HG02981 (cell line): ENCODE results near the gene BCAR3.
"Not testable (repeated sequence)": the region's sequence is repeated elsewhere in the genome, so short reads cannot be mapped to it uniquely, and the experiment has no call there.

Experiments used
- ATAC-seq: cut with Tn5 transposase; IDR thresholded peaks from one replicate; pipeline ENCODE4 v1.9.1; 2021; ENCODE audit warnings: mild to moderate bottlenecking, moderate library complexity; ENCODE audit not compliant: unreplicated experiment

Gene BCAR3

DNA sequence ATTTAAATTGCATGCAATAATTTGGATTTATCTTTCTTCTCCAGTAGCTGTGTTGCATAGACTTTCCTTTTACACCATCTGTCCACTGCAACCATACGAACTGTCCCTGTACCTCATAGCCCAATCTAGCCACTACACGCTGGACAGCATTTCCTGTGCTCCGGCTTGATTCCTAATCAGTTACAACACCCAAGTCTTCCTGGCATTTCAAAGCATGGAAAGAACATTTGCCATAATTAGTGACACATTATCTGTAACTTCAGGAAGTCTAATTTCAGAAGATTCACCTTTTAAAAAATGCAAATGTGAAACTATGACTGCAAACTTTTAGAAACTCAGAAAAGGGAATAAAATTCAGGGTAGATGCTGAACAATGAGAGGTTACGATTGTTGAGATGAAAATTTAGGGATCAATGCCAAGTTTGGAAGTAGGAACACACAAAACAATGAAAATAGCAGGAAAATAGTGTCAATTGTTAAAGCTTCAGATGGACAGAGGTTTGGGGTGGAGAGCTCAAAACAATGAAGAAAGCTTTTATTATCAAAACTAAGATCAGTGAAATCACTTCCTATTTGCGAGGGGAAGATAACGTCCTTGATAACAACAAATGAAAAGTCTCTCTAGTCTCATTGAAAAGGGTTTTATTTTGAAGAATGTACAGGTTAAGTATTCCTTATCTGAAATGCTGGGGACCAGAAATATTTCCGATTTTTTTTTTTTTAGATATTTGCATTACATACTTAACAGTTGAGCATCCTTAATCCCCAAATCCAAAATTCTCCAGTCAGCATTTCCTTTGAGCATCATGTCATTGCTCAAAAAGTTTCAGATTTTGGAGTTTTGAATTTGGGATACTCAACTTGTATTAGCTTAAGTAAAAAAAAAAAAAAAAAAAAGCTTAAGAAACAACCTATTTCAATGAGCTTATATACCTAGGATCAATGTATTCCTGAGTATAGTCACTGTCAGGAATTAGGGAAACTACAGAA is 126.5 kb downstream of the BCAR3 start:
- ATAC-seq = no peak

DNA sequence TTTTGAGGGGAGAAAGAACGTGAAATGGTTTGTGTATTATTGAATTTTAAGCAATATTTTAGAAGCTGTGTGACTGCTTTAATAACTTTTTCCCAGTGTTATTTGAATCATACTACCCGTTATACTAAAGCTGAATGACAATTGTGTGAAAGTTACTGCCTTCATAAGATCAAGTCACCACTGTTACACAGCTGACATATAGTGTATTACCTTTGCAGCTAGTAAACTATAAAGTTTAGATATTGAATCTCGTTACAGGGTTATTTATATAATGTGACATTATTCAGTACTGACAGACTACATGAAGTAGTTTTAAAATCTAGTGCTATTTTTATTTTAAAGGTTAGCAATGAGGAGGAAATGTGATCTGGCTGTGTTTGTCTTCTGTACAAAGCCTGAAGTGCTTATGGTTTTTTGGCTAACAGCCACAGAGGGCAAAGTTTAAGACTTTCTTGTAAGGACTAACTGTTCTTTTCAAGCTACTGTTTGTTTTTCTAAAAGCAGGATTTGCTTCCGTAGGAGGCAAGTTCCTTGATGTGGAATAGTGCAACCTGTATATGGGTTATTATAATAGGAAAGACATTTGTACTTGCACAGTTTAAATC is 127.6 kb downstream of the BCAR3 start:
- not testable (repeated sequence) for ATAC-seq

DNA sequence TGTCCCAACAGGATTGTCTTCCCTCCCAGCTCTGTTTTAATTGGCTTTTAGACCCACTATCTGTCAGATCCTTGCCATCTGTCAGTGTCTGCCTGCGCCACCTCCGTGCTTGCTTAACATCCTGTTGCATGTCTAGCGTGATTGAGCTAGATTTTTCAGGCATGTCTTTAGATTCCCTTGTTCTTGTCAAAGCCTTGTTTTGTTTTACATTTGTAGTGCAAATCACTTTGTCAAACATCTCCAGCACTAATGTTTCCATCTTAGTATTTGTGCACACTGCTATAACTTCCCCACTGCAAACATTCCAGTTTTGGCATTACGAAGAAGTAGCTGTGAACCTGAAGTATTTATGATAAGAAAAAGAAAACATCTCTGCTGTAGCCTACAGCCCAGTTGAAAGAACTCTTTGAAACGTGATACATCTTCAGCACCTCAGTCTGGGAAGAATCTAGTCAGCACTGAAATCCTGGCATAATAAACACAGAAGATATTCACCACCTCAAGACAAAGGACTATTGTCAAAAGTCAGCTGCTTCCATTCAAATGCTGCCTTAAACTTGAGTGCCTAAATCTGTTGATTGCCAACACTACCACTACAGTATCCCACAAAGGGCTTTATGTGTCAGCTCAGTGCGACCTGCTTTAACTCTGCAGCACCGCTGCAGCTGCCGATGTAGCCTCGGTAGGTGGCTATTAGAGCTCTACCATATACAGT is 128.7 kb downstream of the BCAR3 start:
- no peak for ATAC-seq

DNA sequence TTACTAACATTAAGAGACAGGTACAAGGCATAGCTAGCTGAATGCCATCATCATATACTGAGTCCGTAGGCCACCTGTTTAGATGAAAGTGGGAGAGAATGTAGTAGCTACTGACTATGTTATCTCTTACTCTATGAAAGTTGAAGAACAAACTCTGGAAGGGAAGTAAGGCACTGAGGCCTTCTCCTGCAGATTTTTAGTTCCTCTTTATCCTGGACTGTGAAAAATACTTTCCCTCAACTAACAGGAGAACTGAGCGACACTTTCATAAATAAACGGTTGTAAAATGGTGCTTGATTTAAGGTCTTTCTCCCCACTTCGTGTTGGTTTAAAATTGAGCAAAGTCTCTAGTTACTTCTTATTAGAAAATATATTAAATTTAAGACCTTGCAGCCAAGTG is 131.8 kb downstream of the BCAR3 start:
- no peak for ATAC-seq

DNA sequence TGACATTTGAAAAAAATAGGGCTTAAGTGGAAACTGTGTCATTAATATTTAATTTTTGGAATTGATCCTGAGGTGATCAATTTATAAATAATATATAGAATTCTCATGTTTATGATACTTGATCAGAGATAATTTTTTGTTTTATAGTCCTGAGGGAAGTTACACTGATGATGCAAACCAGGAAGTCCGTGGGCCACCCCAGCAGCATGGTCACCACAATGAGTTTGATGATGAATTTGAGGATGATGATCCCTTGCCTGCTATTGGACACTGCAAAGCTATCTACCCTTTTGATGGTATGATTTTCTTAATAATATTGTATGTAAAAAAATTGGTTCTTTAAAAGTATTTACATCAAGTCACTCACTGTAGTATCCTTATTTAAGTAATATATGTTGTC is 132.5 kb downstream of the BCAR3 start:
- ATAC-seq = no peak

DNA sequence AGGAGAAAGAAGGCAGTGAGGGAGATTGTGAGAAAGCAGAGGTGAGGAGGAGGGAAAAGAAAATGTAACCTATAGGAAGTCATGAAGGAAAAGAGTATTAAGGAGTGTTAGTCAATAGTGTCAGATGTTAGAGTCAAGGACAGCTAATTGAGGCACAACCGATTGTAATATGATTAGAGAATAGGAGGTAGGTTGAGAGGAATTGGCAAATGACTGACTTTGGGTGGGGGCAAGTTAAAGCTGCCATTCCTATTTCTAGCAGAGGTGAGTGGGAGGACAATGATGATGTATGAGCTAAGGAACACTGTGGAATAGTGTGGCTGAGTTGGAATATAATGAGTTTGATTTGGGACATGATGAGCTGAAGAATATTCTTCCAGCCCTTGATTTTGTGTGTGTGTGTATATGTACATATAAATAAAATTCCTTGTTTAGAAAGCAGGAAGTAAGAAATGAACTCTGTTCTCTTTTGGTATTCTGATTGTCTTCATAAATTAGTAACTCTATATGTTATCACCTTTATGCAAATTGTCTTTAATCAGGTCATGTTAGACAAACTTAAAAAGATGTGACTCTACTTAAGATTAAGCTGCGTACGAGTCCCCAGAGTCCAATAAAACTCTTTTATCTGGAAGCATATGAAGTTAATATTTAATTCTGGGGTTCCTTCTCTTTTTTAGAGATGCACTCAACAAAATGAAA is 135.3 kb downstream of the BCAR3 start:
- no peak for ATAC-seq

DNA sequence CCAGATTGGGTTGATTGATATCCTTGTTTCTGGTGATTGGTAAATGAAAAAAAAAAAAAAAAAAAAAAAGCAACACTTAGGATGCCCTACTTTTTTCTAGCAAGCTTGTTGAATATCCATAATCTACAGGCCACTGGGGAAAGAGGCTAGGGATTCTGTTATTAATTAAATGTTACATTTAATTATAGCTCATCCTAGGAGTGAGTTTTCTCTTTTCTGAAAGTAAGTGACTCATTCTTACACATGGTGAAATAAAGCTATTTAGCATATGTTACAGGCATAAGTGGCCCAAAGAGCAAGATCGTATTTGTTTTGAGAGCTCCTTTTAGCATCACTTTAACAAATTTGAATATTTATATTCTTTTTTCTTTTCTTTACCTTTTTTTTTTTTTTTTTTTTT is 139.2 kb downstream of the BCAR3 start:
- no peak for ATAC-seq

DNA sequence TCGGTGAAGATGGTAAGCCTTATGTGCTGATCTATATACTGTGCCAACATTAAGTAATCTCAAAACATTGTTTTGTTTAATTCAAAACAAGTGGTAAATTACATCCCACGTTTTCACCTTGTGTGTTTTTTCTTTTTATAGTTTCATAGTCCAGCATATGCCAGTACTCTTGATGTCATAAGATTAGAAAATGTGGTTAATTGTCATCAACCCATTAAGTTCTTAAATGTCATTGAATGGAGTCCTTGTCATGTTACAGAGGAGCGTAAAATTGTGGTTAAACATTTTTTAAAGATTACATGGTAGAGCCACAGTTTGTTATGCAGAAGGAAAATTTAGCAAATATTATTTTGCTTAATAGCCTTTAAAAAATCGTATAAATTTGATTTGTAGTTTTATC is 140.6 kb downstream of the BCAR3 start:
- ATAC-seq = no peak

DNA sequence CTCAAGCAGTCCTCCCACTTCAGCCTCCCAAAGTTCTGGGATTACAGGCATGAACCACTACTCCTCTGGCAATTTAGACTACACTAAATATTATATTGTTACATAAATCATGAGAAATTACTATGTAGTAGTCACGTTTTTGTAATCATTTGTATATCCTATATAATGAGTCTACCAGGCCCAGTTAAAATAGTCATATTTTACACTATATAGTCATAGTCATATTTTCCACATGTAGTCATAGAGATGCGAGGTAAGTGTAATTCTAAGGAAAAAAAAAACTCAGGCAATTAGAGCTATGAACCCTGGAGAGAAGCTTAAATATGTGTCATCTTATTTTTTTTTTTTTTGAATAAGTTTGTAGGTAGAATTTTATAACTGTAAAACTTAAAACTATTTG is 143.7 kb downstream of the BCAR3 start:
- ATAC-seq = no peak

DNA sequence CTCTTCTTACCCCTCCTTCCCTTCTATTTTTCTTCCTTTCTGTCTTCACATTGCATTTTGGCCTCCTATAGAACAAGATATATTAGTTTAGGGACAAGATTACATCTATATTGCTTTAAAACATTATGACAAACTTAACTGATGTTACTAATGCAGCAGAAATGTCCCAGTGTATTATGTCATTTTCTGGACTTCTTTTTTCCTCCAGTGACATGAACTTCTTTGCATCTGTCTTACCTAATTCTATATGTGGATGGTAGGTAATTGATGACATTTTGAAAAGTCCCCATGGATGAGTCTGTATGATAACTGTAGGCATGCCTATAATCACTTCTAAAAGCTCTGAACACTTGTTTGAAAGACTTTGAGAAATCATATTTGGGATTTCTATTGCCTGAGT is 144.2 kb downstream of the BCAR3 start:
- ATAC-seq = no peak

DNA sequence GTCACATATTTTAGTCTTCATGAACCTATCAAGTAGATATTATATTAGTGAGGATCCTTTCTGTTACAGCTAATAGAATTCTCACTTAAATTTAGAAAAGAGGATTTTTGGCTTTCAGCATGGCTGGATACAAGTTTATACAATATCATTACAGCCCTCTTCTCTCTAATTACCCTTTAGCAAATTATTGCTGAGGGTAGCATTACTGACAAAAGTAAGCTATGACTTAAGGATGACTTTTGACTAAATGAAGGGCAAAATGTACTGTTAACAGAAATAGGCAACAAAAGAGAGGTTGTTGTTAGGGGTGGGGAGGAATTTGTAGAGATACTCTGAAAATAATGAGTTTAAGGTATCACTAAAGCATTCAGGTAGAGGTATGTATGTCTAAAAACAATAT is 148.0 kb downstream of the BCAR3 start:
- no peak for ATAC-seq

DNA sequence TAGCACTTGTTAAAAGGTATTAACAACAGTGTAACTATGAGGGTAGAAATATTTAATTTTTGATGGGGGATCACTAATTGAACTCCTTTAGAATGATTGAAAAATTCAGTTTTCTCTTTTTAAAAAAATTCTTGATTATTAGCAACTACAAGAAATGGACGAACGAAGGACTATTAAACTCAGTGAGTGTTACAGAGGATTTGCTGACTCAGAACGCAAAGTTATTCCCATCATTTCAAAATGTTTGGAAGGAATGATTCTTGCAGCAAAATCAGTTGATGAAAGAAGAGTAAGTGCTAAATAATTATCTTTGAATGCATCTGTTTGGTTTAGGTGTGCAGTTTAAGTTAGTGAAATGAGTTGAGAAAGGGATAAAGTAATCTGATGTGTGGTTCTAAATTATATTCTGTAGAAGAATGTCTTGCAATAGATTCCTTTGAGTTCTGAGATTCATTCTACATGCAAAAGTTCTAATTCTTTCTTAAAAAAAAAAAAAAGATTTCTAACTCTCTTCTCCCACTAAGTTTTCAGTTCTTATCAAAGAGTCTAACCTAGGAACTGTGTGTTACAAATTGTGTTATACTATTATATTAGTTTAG is 148.8 kb downstream of the BCAR3 start:
- no peak for ATAC-seq

DNA sequence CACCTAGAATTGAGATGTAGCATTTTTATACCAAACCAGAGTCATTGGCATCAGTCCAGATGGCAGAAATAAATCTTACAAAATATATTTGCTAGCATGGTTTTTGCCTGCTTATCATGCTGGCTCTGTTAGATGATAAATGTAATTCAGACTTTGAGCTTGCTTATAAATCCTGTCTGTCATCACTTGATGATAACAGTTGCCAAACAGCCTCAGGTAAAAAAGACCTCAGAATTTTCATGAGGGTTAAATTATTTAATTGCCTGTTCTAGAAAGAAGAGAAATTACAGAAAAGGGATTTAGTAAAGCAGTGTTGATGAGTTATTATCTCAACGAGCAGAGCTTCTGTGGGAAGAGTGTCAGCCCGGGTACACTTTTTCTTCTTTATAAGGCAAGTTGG is 150.4 kb downstream of the BCAR3 start:
- no peak for ATAC-seq

DNA sequence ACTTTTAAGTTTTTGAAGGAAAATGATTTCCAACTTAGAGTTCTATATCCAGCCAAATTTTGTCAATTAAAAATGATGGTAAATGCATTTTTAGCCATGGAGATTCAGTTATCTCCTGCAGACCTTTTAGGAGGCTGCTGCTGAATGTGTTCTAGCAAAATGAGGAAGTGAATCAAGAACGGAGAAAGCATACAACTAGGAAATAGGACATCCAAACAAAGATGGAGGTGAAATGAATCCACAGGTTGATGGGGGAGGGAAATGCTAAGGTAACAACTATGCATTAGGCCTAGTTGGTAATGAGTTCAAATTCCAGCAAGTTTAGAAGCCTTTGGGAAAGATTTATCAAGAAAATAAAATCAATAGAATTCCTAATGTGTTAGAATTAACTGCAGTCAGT is 153.2 kb downstream of the BCAR3 start:
- no peak for ATAC-seq

DNA sequence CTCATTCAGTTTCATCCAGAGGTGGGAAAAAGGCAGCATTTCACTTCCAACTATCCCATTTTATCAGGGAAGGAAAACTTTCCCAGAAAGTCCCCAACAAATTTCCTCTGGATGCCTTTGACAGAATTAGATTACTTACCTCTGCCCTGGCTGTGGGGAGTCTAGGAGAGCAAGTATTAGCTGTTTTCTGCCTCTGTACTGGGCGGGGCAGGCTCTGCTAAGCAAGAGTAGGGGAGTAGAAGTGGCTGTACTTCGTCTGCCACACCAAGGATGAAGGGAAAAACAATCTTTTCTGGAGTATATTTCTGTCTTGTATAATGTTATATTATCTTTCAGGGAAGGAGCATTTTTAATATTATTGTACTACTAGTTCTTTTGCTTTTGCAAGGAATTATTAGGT is 155.2 kb downstream of the BCAR3 start:
- ATAC-seq = no peak

DNA sequence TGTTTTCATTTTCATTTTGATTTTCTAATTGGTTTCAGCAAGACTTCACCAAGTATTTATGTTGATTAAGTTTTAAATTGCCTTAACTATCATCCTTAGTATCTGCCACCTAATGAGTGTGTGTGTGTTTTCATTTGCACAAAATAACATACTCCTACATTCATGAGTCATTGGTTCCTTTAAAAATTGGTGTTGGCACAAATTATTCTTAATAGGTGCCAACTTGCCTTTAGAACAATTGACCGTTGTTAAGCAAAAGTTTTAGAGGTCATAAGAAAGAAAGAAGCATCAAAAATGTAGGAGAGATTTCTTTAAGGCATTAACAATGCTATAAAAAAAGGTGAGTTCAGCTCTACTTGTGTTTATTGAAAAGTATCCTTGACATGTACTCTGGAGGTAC is 156.2 kb downstream of the BCAR3 start:
- ATAC-seq = no peak

DNA sequence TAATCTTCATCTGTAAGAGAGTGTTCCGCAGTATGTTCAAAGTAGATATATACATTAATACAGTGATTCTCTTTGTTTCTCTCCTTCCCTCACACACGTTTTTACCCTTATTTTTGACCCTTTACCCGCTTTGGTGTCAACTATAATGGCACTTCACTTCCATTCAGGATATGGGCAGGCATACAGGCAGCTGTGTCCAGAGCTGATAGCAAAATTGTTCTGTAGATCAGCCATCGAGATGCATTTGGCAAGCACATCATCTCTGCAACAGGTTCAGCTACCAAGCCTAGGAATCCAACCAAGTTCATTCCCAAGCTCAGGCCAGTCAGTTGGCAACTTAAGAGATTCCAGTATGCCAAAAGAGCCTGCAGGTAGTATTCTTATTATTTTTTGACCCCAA is 158.9 kb downstream of the BCAR3 start:
- ATAC-seq = no peak

DNA sequence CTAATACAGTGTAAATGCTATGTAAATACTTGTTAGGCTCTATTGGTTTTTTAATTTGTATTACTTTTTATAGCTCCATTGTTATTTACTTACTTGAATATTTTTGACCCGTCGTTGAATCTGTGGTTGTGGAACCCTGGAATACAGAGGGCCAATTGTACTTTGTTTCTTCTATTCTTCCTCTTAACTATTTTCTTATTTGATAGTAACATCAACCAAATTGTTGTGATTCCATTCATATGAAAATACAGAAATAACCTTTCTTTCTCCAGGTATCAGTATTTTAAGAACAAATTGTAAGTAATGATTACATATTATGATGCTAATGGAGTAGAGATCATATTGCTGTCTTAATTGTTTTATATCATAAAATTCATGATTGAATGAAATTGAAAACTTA is 160.0 kb downstream of the BCAR3 start:
- ATAC-seq = no peak

DNA sequence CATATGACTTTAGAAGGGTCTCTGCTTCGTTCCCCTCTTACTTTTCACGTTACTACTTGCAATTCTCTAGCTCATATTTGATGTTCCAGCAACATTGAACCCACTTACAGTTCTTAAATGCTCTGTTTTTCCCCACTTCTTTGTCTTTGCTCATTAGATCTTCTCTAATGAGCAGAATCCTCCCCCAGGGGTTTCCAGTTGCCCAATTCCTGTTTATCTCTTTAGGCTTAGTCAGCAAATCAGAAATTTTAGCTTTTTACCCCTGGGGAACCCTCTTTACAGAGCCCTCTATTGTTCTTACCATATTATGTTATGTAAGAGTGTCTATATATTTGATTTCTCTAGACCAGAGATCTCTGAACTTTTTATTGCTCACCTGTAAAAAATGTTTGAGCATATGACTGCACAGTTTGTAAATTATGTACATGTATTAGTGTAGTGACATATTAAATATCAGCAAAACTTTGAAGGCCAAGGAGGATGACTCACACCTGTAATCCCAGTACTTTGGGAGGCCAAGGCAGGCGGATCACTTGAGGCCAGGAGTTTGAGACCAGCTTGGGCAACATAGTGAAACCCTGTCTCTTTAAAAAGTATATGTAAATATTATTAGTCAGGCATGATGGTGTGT is 162.3 kb downstream of the BCAR3 start:
- no peak for ATAC-seq

DNA sequence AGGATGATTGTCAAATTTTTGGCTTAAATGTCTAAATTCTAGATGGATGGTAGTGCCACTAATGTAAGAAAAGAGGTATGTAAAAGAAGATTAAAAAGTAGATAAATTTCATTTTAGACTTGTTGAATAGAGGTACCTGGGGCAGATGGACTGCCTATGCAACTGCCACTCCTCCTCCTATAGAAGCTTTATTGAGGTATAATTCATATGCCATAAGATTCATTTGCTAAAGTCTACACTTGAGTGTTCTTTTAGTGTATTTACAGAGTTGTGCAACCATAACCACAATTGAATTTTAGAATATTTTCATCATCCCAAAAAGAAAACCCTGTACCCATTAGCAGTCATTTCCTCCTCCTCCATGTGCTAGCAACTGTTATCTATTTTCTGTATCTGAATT is 163.1 kb downstream of the BCAR3 start:
- no peak for ATAC-seq
